ENCODE results near the gene CTNNBL1. TPM values are rescaled to one million over a fixed set of nuclear protein-coding genes. Genes with fewer than 3 reads are reported as not detected.

The CTNNBL1 gene
- total and polyA plus RNA-seq, 2 donors (not counting 3 experiments of a cell fraction or from before 2014, with no cell fraction given), result 20.8 to 60.2 TPM

- ChIA-PET CTCF (no interaction called here), POLR2A (no interaction called here)
- no peaks in the 10 kb centered on the region for H3K9me3 ChIP-seq (replicated peaks; ENCODE audit: control insufficient read depth, insufficient read depth, low read length)
- no peak overlapping the region for H3K4me2 ChIP-seq (ENCODE audit: insufficient read depth, low read length)
- dilution Hi-C loops (cut with MboI; ENCODE audit: extremely low pct_ligation_motif_present, low sequenced_read_pairs), result no loop called here
- DNase-seq (ENCODE audit: low read depth, low spot score), result no peak
- H3K9ac ChIP-seq (replicated peaks; ENCODE audit: extremely low read depth, insufficient read depth, low read length), result no peak overlapping the region
- H3K4me1 ChIP-seq (ENCODE audit: control insufficient read depth, extremely low read depth, insufficient read depth, low read length), result no peaks in the 10 kb centered on the region
- TF ChIP-seq MAX (IDR thresholded peaks at IDR 0.05; ENCODE audit: insufficient read depth, insufficient read length) (no peak), POLR2AphosphoS5 (IDR thresholded peaks at IDR 0.05; ENCODE audit: insufficient read depth, low read depth, low read length) (no peak), MYC (IDR thresholded peaks at IDR 0.05; ENCODE audit: low read depth, low read length) (no peak), FOS (IDR thresholded peaks at IDR 0.05; ENCODE audit: borderline replicate concordance, insufficient read depth, low read length) (no peak), CTCF (IDR thresholded peaks at IDR 0.05; ENCODE audit: extremely low read depth in 1 of 2, insufficient read depth in 1 of 2, low read depth in 1 of 2, low read length in 2 of 2) (no peak), JUN (IDR thresholded peaks at IDR 0.05; ENCODE audit: borderline replicate concordance, insufficient read depth, insufficient read length, low read depth) (no peak), EZH2 (IDR thresholded peaks at IDR 0.05; ENCODE audit: borderline replicate concordance, low read depth, low read length, severe bottlenecking) (no peak)
- no TSS peak for BruUV-seq (replicated peaks)
- H3K4me3 ChIP-seq (replicated peaks in 1 of 3; ENCODE audit: insufficient read depth in 1 of 3, low read depth in 1 of 3, low read length in 3 of 3), result no peak overlapping the region
- H3K27ac ChIP-seq (ENCODE audit: insufficient read depth, low read depth, low read length), result no peak overlapping the region
- no peak overlapping the region for H2AFZ ChIP-seq (ENCODE audit: low read depth, low read length)
- no peaks in the 10 kb centered on the region for H4K20me1 ChIP-seq (replicated peaks; ENCODE audit: control insufficient read depth, extremely low read depth, insufficient read depth, low read length)
- intact Hi-C loops (cut with micrococcal nuclease), result no loop called here
- no peaks in the 10 kb centered on the region for H3K79me2 ChIP-seq (ENCODE audit: control insufficient read depth, insufficient read depth, low read length)
- no peak for FAIRE-seq
- no peaks in the 10 kb centered on the region for H3K9me1 ChIP-seq (replicated peaks; ENCODE audit: control insufficient read depth, extremely low read depth, insufficient read depth, low read length)
- H3K27me3 ChIP-seq (ENCODE audit: control insufficient read depth in 2 of 2, insufficient read depth in 2 of 2, low read length in 2 of 2), result no peaks in the 10 kb centered on the region
- H3K36me3 ChIP-seq (ENCODE audit: control insufficient read depth in 2 of 2, extremely low read depth in 1 of 2, insufficient read depth in 2 of 2, low read length in 2 of 2), result peaks cover 0 to 6% of the 10 kb centered on the region in 2 experiments
Observed at GRCh38 chr20:37868851-37869333, 175.1 kb downstream of the CTNNBL1 start.
